ENCODE results near the gene SPECC1. TPM values are rescaled to one million over a fixed set of nuclear protein-coding genes. Genes with fewer than 3 reads are reported as not detected.
"Not testable (repeated sequence)": the region's sequence is repeated elsewhere in the genome, so short reads cannot be mapped to it uniquely, and the experiment has no call there.

Gene SPECC1
- total RNA-seq, 6 experiments from 2014 or later, result 0.81 to 5.0 (median 2.8) TPM

- DNase-seq, result no peak
- Histone ChIP-seq H3K4me3 (no peak overlapping the region), H3K4me1 (no peaks in the 10 kb centered on the region), H3K27me3 (no peaks in the 10 kb centered on the region), H3K9me3 (no peaks in the 10 kb centered on the region), H3K27ac (no peak overlapping the region), H3K36me3 (no peaks in the 10 kb centered on the region)
- TF ChIP-seq CTCF (IDR thresholded peaks at IDR 0.05) (no peak), POLR2A (IDR thresholded peaks at IDR 0.05) (no peak)
- intact Hi-C loops (cut with DNase I), result no loop called here
- no peak for ATAC-seq
These were observed 17.8 kb downstream of the SPECC1 start for GRCh38 chr17:20026960-20027359.

- Histone ChIP-seq H3K36me3 (no peaks in the 10 kb centered on the region), H3K27me3 (no peaks in the 10 kb centered on the region), H3K9me3 (no peaks in the 10 kb centered on the region), H3K4me1 (no peaks in the 10 kb centered on the region), H3K4me3 (no peak overlapping the region), H3K27ac (no peak overlapping the region)
- TF ChIP-seq CTCF (IDR thresholded peaks at IDR 0.05) (no peak), POLR2A (IDR thresholded peaks at IDR 0.05) (no peak)
- ATAC-seq (no peak), DNase-seq (no peak)
- 50% methylated on average over 3 of the region's 3 CpGs for WGBS (ENCODE audit: insufficient coverage, low coverage, low lambda C conversion rate, missing lambda C conversion rate)
- intact Hi-C loops (cut with DNase I), result no loop called here
These were observed 19.3 kb downstream of the SPECC1 start for GRCh38 chr17:20028443-20028842.

- Histone ChIP-seq H3K4me1 (no peaks in the 10 kb centered on the region), H3K36me3 (no peaks in the 10 kb centered on the region), H3K9me3 (no peaks in the 10 kb centered on the region), H3K27ac (no peak overlapping the region), H3K27me3 (no peaks in the 10 kb centered on the region), H3K4me3 (no peak overlapping the region)
- no peak for DNase-seq
- no peak for ATAC-seq
- intact Hi-C loops (cut with DNase I), result no loop called here
- 86% methylated on average over 7 of the region's 7 CpGs for WGBS (ENCODE audit: insufficient coverage, low coverage, low lambda C conversion rate, missing lambda C conversion rate)
- TF ChIP-seq CTCF (IDR thresholded peaks at IDR 0.05) (no peak), POLR2A (IDR thresholded peaks at IDR 0.05) (no peak)
These were observed 23.5 kb downstream of the SPECC1 start for GRCh38 chr17:20032636-20033035.

GRCh38 chr17:20033415-20033814, 24.3 kb downstream of the SPECC1 start:
- no peak for DNase-seq
- Histone ChIP-seq H3K4me1 (no peaks in the 10 kb centered on the region), H3K36me3 (no peaks in the 10 kb centered on the region), H3K4me3 (no peak overlapping the region), H3K27me3 (no peaks in the 10 kb centered on the region), H3K27ac (no peak overlapping the region), H3K9me3 (no peaks in the 10 kb centered on the region)
- intact Hi-C loops (cut with DNase I), result no loop called here
- no peak for ATAC-seq
- no peak for TF ChIP-seq CTCF (IDR thresholded peaks at IDR 0.05)
- no peak for TF ChIP-seq POLR2A (IDR thresholded peaks at IDR 0.05)
- 68% methylated on average over 3 of the region's 3 CpGs for WGBS (ENCODE audit: insufficient coverage, low coverage, low lambda C conversion rate, missing lambda C conversion rate)

- Histone ChIP-seq H3K27me3 (no peaks in the 10 kb centered on the region), H3K27ac (no peak overlapping the region), H3K9me3 (no peaks in the 10 kb centered on the region), H3K4me1 (no peaks in the 10 kb centered on the region), H3K36me3 (no peaks in the 10 kb centered on the region), H3K4me3 (no peak overlapping the region)
- ATAC-seq, result no peak
- WGBS (ENCODE audit: insufficient coverage, low coverage, low lambda C conversion rate, missing lambda C conversion rate), result 92% methylated on average over 2 of the region's 3 CpGs
- DNase-seq, result no peak
- intact Hi-C loops (cut with DNase I), result no loop called here
- no peak for TF ChIP-seq CTCF (IDR thresholded peaks at IDR 0.05)
- no peak for TF ChIP-seq POLR2A (IDR thresholded peaks at IDR 0.05)
These were observed 26.3 kb downstream of the SPECC1 start for GRCh38 chr17:20035501-20035900.

- H3K27me3 ChIP-seq; ATAC-seq; H3K9me3 ChIP-seq; intact Hi-C loops (cut with DNase I); H3K36me3 ChIP-seq; H3K4me3 ChIP-seq; H3K4me1 ChIP-seq; DNase-seq; H3K27ac ChIP-seq: not testable (repeated sequence)
- WGBS (ENCODE audit: insufficient coverage, low coverage, low lambda C conversion rate, missing lambda C conversion rate), result 50% methylated on average over 1 of the region's 1 CpG
These were observed 28.1 kb downstream of the SPECC1 start for GRCh38 chr17:20037286-20037685.

All from right lobe of liver (tissue), 6 donors.